ENCODE results near the gene ACSL6. TPM values are rescaled to one million over a fixed set of nuclear protein-coding genes. Genes with fewer than 3 reads are reported as not detected.

The ACSL6 gene
- total RNA-seq, 2 donors from 2014 or later = 0.71 to 1.6 TPM

DNA sequence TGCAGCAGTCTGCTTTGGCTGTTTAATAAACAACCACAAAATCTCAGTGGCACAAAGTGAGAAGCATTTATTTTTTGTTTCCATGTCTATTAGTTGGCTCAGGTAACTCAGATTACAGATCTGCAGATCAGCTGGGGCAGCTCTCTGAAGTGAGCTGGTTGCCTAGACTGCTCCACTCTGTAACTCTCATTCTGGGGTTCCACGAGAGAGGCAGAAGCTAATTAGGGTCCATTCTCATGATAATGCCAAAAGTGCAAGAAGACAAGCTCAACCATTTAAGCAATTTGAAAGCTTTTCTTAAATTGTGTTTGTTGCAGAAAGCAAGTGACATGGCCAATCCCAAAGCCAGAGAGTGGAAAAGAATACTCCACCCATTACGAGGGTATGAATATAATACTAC lies 79.2 kb downstream of the ACSL6 start:
- Histone ChIP-seq H3K4me1 (no peaks in the 10 kb centered on the region), H3K36me3 (no peaks in the 10 kb centered on the region), H3K4me3 (no peak overlapping the region), H3K27me3 (no peaks in the 10 kb centered on the region), H3K9me3 (peaks cover 0 to 38% of the 10 kb centered on the region in 2 donors), H3K27ac (no peak overlapping the region)
- TF ChIP-seq, protein P1, sequence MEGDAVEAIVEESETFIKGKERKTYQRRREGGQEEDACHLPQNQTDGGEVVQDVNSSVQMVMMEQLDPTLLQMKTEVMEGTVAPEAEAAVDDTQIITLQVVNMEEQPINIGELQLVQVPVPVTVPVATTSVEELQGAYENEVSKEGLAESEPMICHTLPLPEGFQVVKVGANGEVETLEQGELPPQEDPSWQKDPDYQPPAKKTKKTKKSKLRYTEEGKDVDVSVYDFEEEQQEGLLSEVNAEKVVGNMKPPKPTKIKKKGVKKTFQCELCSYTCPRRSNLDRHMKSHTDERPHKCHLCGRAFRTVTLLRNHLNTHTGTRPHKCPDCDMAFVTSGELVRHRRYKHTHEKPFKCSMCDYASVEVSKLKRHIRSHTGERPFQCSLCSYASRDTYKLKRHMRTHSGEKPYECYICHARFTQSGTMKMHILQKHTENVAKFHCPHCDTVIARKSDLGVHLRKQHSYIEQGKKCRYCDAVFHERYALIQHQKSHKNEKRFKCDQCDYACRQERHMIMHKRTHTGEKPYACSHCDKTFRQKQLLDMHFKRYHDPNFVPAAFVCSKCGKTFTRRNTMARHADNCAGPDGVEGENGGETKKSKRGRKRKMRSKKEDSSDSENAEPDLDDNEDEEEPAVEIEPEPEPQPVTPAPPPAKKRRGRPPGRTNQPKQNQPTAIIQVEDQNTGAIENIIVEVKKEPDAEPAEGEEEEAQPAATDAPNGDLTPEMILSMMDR (IDR thresholded peaks at IDR 0.05) = no peak
- no peak for DNase-seq (ENCODE audit: low spot score)

GRCh38 chr5:131928957-131929356 lies 82.5 kb downstream of the ACSL6 start:
- no peaks in the 10 kb centered on the region for H3K4me1 ChIP-seq
- DNase-seq (ENCODE audit: low spot score) = no peak
- no peaks in the 10 kb centered on the region for H3K36me3 ChIP-seq
- H3K9me3 ChIP-seq = peaks cover 0 to 57% of the 10 kb centered on the region in 2 donors
- H3K27ac ChIP-seq = no peak overlapping the region
- H3K4me3 ChIP-seq = no peak overlapping the region
- H3K27me3 ChIP-seq = no peaks in the 10 kb centered on the region
- TF ChIP-seq, protein P1 (IDR thresholded peaks at IDR 0.05) = no peak

- no peak overlapping the region for H3K4me3 ChIP-seq
- DNase-seq (ENCODE audit: low spot score) = no peak
- TF ChIP-seq, protein P1 (IDR thresholded peaks at IDR 0.05) = no peak
- no peaks in the 10 kb centered on the region for H3K27me3 ChIP-seq
- H3K27ac ChIP-seq = no peak overlapping the region
- no peaks in the 10 kb centered on the region for H3K36me3 ChIP-seq
- no peaks in the 10 kb centered on the region for H3K4me1 ChIP-seq
- H3K9me3 ChIP-seq = peaks cover 0 to 54% of the 10 kb centered on the region in 2 donors
These were observed 85.3 kb downstream of the ACSL6 start for GRCh38 chr5:131926168-131926567.

DNA sequence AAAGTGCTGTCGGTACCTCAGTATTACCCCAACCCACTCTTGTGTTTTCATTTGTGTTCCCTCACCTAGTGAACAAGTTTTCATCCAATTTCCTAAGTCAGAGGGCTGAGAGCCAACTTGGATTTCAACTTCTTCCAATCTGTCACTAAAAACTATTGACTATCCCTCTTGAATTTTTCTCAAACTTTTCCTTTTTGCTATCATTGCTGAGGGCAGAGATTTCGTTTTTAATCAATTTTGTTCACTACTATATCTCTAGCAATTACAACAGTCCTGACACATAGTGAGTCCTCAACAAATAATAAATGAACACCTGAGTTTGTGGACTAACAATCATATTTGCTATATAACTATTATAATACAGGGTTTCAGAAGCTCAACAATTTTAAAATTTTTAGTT lies 95.0 kb downstream of the ACSL6 start:
- Histone ChIP-seq H3K27ac (no peak overlapping the region), H3K36me3 (no peaks in the 10 kb centered on the region), H3K27me3 (no peaks in the 10 kb centered on the region), H3K4me1 (no peaks in the 10 kb centered on the region), H3K9me3 (peaks cover 0 to 5% of the 10 kb centered on the region in 2 donors), H3K4me3 (no peak overlapping the region)
- TF ChIP-seq, protein P1 (IDR thresholded peaks at IDR 0.05) = no peak
- DNase-seq (ENCODE audit: low spot score) = no peak

- peaks cover 0 to 5% of the 10 kb centered on the region in 2 donors for H3K9me3 ChIP-seq
- TF ChIP-seq, protein P1 (IDR thresholded peaks at IDR 0.05) = no peak
- H3K27me3 ChIP-seq = no peaks in the 10 kb centered on the region
- no peak for DNase-seq (ENCODE audit: low spot score)
- no peaks in the 10 kb centered on the region for H3K4me1 ChIP-seq
- no peaks in the 10 kb centered on the region for H3K36me3 ChIP-seq
- H3K4me3 ChIP-seq = no peak overlapping the region
- H3K27ac ChIP-seq = no peak overlapping the region
These were observed 97.0 kb downstream of the ACSL6 start for GRCh38 chr5:131914472-131914871.

DNA sequence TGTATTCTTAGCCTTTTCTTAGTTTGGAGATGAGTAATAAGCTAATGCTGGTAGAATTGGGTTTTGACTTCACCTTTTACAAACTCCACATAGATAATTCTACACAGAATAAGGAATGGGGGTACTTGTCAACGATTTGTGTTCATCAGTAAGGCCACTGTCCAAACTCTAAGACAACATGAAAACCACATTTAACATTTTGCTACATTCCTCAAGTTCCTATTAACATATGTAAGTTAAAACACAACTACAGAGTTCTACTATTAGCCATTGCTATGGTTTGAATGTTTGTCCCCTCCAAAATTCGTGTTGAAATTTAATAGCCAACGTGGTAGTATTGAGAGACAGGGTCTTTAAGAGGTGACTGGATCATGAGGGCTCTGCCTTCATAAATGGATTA lies 97.9 kb downstream of the ACSL6 start:
- Histone ChIP-seq H3K4me3 (no peak overlapping the region), H3K9me3 (no peaks in the 10 kb centered on the region), H3K4me1 (no peaks in the 10 kb centered on the region), H3K27me3 (no peaks in the 10 kb centered on the region), H3K27ac (no peak overlapping the region), H3K36me3 (no peaks in the 10 kb centered on the region)
- TF ChIP-seq, protein P1 (IDR thresholded peaks at IDR 0.05) = no peak
- no peak for DNase-seq (ENCODE audit: low spot score)

All from right atrium auricular region (tissue), 2 donors.